PC-9 (cell line): ENCODE measurements around the gene AKAP6. TPM values are rescaled to one million over a fixed set of nuclear protein-coding genes. Genes with fewer than 3 reads are reported as not detected.

Experiments
- BruUV-seq: library from RNA; stranded (reverse); fragments of 400-500 nt; replicated peaks from 2 replicates; lab custom pipeline; 2021; lab: Mats Ljungman, UMichigan
- CTCF ChIA-PET: fragments of 300-600 bp; sonication (Branson Sonifier 250); formaldehyde crosslinking; loops from one replicate; lab custom pipeline; 2022; ENCODE audit warnings: antibody characterized with exemption; lab: Charles Lee
- POLR2A ChIA-PET: fragments of 300-600 bp; sonication (Branson Sonifier 250); formaldehyde crosslinking; loops from one replicate; lab custom pipeline; 2022; ENCODE audit warnings: antibody characterized with exemption; ENCODE audit not compliant: unreplicated experiment; lab: Charles Lee
- DNase-seq, 2 experiments: peaks; one replicate each; pipeline versions ENCODE4 v3.0.0 to v3.0.0-alpha.2; 2015 to 2022; ENCODE audit warnings: mixed read lengths in 1 of 2
- H2AFZ ChIP-seq: fragments of 200-600 bp; sonication (generic); 2 replicates; pipeline ENCODE4 v1.8.1; 2017; ENCODE audit warnings: antibody characterized with exemption
- H3F3A ChIP-seq: fragments of 200-600 bp; sonication (generic); 2 replicates; pipeline ENCODE4 v1.8.1; 2017; ENCODE audit warnings: antibody characterized with exemption, mild to moderate bottlenecking, low read depth; ENCODE audit not compliant: insufficient read depth
- H3K27ac ChIP-seq: fragments of 200-600 bp; sonication (generic); 2 replicates; pipeline ENCODE4 v1.6.1; 2016; ENCODE audit warnings: mixed run types
- H3K27me3 ChIP-seq: fragments of 200-600 bp; sonication (generic); 2 replicates; pipeline ENCODE4 v1.6.1; 2016; ENCODE audit warnings: low read depth, mixed run types; ENCODE audit not compliant: insufficient read depth
- H3K36me3 ChIP-seq: fragments of 200-600 bp; sonication (generic); 2 replicates; pipeline ENCODE4 v1.6.1; 2016; ENCODE audit warnings: low read depth, mixed run types
- H3K4me1 ChIP-seq: fragments of 200-600 bp; sonication (generic); replicated peaks from 2 replicates; pipeline ENCODE4 v1.6.1; 2016; ENCODE audit warnings: mixed run types; ENCODE audit not compliant: insufficient read depth
- H3K4me2 ChIP-seq: fragments of 200-600 bp; sonication (generic); 2 replicates; pipeline ENCODE4 v1.6.1; 2017; ENCODE audit warnings: mixed run types
- H3K4me3 ChIP-seq: fragments of 200-600 bp; sonication (generic); 2 replicates; pipeline ENCODE4 v1.6.1; 2016; ENCODE audit warnings: mixed run types
- H3K79me2 ChIP-seq: fragments of 200-600 bp; sonication (generic); 2 replicates; pipeline ENCODE4 v1.6.1; 2017; ENCODE audit warnings: low read depth, mixed run types
- H3K9me2 ChIP-seq: fragments of 200-600 bp; sonication (generic); 2 replicates; pipeline ENCODE4 v1.8.1; 2017; ENCODE audit warnings: mild to moderate bottlenecking; ENCODE audit not compliant: insufficient read depth
- H3K9me3 ChIP-seq: fragments of 200-600 bp; sonication (generic); 2 replicates; pipeline ENCODE4 v1.8.1; 2016; ENCODE audit warnings: low read depth; ENCODE audit not compliant: insufficient read depth
- H4K20me1 ChIP-seq: fragments of 200-600 bp; sonication (generic); 2 replicates; pipeline ENCODE4 v1.8.1; 2017; ENCODE audit not compliant: insufficient read depth
- CTCF ChIP-seq: fragments of 200-600 bp; sonication (generic); conservative IDR thresholded peaks from 2 replicates; pipeline ENCODE4 v1.6.1; 2017; ENCODE audit warnings: mixed run types, antibody characterized with exemption, mild to moderate bottlenecking, moderate library complexity
- EZH2 ChIP-seq: fragments of 200-600 bp; sonication (generic); IDR thresholded peaks from 2 replicates; pipeline ENCODE4 v1.8.0; 2017; ENCODE audit warnings: antibody characterized with exemption, low read depth
- intact Hi-C: fragments of 100-400 bp; cut with micrococcal nuclease; formaldehyde crosslinking; loops from one replicate; pipeline ENCODE4 v1.10.0; 2022; ENCODE audit not compliant: unreplicated experiment
- total RNA-seq: library from RNA; stranded (reverse); gene quantifications from 2 replicates; pipeline ENCODE4 v1.2.3, GENCODE V29; 2021

Gene AKAP6
- total RNA-seq, 1 experiment from 2014 or later, result 2.8 TPM

DNA sequence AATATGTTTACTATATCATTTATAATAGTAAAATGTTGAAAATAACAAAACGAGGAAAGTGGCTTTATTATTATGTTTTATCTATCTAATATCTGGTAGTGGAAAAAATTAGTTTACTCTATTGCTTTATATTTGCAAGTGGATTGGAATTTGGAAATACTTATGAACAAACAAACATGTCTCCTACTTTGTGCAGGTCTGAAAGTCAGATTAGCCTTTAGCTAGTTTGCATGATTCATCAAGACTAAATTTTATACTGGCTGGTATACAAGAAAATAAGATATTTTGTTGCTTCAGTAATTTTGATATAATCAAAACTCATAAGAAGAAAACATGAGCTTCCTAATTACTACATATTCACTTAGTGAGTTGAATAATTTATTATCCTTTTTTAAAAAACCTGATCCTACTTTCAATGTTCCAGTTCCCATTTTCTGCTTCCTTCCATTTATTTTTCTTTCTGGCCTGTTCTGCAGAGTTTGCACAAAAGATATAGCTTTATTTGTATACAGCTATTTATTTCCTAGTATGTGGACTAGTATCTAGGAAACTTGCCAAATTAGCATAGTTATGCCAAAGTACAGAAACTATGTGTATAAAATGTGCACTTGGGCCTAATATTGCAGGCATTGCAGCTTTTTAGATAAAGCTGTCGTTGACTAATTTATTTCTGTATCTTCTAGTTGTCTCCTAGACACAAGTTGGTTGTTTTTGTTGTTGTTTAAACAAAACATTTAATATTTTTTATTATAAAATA is 122.0 kb downstream of the AKAP6 start:
- Histone ChIP-seq H3K27me3 (no peaks in the 10 kb centered on the region), H2AFZ (no peak overlapping the region), H3K79me2 (no peaks in the 10 kb centered on the region), H3K4me2 (no peak overlapping the region), H3K27ac (no peak overlapping the region), H3K36me3 (no peaks in the 10 kb centered on the region), H3K4me3 (no peak overlapping the region), H3K9me2 (no peaks in the 10 kb centered on the region), H3K9me3 (no peaks in the 10 kb centered on the region), H4K20me1 (no peaks in the 10 kb centered on the region), H3K4me1 (no peaks in the 10 kb centered on the region), H3F3A (no peaks in the 10 kb centered on the region)
- TF ChIP-seq EZH2 (no peak), CTCF (no peak)
- intact Hi-C loops, result no loop called here
- DNase-seq, result no peak
- BruUV-seq, result no TSS peak
- POLR2A ChIA-PET, result no interaction called here
- CTCF ChIA-PET, result interaction anchor here (0.7 kb wide), 1 partner anchor 14 kb away, joined by 3 read pairs; no protein-coding TSS in a partner anchor

DNA sequence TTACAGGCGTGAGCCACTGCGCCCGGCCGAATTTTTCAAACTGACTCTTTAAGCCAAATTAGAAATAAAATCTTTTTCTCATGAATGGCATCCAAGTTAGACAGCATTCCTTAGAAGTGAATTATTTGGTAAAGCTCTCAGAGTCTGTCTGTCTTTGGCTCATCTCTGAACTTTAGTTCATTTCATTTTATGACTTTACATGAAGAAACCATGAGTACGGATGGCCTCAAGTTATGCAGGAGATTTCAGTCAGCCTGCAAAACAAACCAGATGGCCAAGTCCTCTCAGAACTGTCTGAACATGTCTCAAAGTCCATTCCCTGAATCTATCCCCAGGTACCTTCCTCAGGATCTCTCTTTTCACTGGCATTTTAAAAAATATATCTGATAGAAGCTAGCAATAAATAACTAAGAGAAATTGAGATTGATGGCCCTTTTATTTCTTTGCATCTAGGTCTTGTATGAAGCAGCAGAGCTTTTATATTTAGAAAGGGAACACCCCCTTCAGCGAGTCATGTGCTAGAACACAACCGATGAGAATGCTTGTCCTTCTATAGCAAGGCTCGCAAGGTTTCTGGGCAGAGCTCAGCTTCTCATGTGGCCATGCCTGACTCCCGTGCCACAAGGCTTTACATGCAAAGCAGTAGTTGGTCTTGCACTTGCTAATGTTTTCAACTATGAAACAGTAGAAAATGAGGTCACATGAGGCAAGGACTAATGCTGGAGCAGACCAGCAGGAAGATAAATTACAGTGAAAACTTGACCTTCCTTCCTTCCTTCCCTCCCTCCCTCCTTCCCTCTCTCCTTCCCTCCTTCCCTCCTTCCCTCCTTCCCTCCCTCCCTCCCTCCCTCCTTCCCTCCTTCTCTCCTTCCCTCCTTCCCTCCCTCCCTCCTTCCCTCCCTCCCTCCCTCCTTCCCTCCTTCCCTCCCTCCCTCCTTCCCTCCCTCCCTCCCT is 125.0 kb downstream of the AKAP6 start:
- DNase-seq, result no peak
- no TSS peak for BruUV-seq
- Histone ChIP-seq H3F3A (no peaks in the 10 kb centered on the region), H3K4me3 (no peak overlapping the region), H3K36me3 (no peaks in the 10 kb centered on the region), H2AFZ (no peak overlapping the region), H3K4me1 (no peaks in the 10 kb centered on the region), H3K27ac (no peak overlapping the region), H3K9me2 (no peaks in the 10 kb centered on the region), H3K79me2 (no peaks in the 10 kb centered on the region), H3K4me2 (no peak overlapping the region), H4K20me1 (no peaks in the 10 kb centered on the region), H3K27me3 (no peaks in the 10 kb centered on the region), H3K9me3 (no peaks in the 10 kb centered on the region)
- ChIA-PET POLR2A (no interaction called here), CTCF (no interaction called here)
- TF ChIP-seq EZH2, result no peak
- TF ChIP-seq CTCF, result no peak
- intact Hi-C loops, result no loop called here

DNA sequence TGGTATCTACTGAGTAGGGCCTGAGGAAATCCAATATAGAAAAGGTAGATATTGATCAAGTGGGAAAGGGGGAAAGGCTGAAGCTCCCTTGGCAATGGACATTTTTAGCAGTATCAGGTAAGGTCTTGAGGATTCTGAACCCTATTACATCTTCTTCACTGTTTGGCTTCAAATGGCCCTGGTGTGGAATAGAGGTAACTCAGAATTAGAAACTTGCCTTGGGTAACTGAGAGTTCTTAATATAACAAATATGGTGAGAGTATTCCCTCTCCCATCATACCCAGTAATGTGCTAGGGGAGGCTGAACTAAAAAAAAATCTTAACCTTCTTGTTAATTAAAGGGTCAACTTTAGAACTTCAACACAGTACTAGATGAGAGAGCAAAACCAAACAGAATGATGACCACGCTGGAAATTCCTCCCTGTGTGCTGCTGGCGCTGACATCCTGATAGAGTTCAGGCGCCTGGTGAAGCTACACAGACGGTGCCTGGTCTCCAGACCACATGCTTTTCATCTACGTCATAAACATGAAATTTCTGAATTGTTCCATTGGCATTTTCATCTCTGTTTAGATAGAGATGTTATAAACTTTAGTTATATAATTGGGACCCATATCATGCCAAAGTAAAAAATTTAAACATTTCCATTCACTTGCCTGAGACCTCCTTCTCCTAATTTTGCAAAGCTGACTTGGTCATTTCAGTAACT is 128.3 kb downstream of the AKAP6 start:
- H3K79me2 ChIP-seq, result no peaks in the 10 kb centered on the region
- ChIA-PET CTCF (no interaction called here), POLR2A (no interaction called here)
- no peak overlapping the region for H2AFZ ChIP-seq
- intact Hi-C loops, result no loop called here
- H3F3A ChIP-seq, result no peaks in the 10 kb centered on the region
- no peak overlapping the region for H3K4me2 ChIP-seq
- DNase-seq, result no peak
- no peak overlapping the region for H3K27ac ChIP-seq
- no peaks in the 10 kb centered on the region for H4K20me1 ChIP-seq
- no peaks in the 10 kb centered on the region for H3K9me2 ChIP-seq
- no peaks in the 10 kb centered on the region for H3K9me3 ChIP-seq
- H3K27me3 ChIP-seq, result no peaks in the 10 kb centered on the region
- TF ChIP-seq CTCF (no peak), EZH2 (no peak)
- no peaks in the 10 kb centered on the region for H3K4me1 ChIP-seq
- BruUV-seq, result no TSS peak
- no peaks in the 10 kb centered on the region for H3K36me3 ChIP-seq
- H3K4me3 ChIP-seq, result no peak overlapping the region
